ENCODE results near the gene LTBP1. TPM values are rescaled to one million over a fixed set of nuclear protein-coding genes. Genes with fewer than 3 reads are reported as not detected.
A peak's percentile ranks its signal among the peaks of the same experiment; 100 is the strongest.

The LTBP1 gene
- total and polyA plus RNA-seq, 4 donors: 5.8 to 57.6 (median 10.2) TPM

GRCh38 chr2:32997705-32998104 lies 51.0 kb downstream of the LTBP1 start:
- Histone ChIP-seq H3K9me3 (ENCODE audit: control insufficient read depth in 4 of 4, low read length in 3 of 4) (no peaks in the 10 kb centered on the region), H3K4me1 (ENCODE audit: control insufficient read depth in 4 of 4, insufficient read depth in 4 of 4, low read length in 3 of 4) (peaks cover 12 to 30% (median 26%) of the 10 kb centered on the region in 4 donors), H3K36me3 (ENCODE audit: control insufficient read depth in 4 of 4, insufficient read depth in 3 of 4, low read depth in 1 of 4, low read length in 3 of 4) (no peaks in the 10 kb centered on the region), H3K27me3 (ENCODE audit: control insufficient read depth in 4 of 4, insufficient read depth in 4 of 4, low read length in 3 of 4) (no peaks in the 10 kb centered on the region), H3K4me3 (ENCODE audit: low read depth in 1 of 3, low read length in 3 of 3) (no peak overlapping the region), H3K27ac (ENCODE audit: low read depth in 1 of 2, low read length in 2 of 2) (no peak overlapping the region), H3K9ac (ENCODE audit: low read depth in 1 of 2, low read length in 2 of 2) (no peak overlapping the region)
- DNase-seq (ENCODE audit: low spot score): no peak
- TF ChIP-seq RXRA (IDR thresholded peaks at IDR 0.05) (no peak), ATF3 (IDR thresholded peaks at IDR 0.05) (no peak), RAD21 (IDR thresholded peaks at IDR 0.05) (no peak), GABPA (IDR thresholded peaks at IDR 0.05 in 1 of 2, conservative IDR thresholded peaks at IDR 0.05 in 1 of 2) (no peak), ZBTB33 (IDR thresholded peaks at IDR 0.05) (no peak), NR2F2 (IDR thresholded peaks at IDR 0.05) (no peak), REST (IDR thresholded peaks at IDR 0.05) (no peak), FOXA2 (IDR thresholded peaks at IDR 0.05) (no peak), JUND (IDR thresholded peaks at IDR 0.05) (no peak), CTCF (IDR thresholded peaks at IDR 0.05; ENCODE audit: low read depth, low read length, missing input control) (no peak), EGR1 (IDR thresholded peaks at IDR 0.05; ENCODE audit: low read depth in 2 of 2) (no peak), FOXA1 (IDR thresholded peaks at IDR 0.05) (no peak), HNF4A (conservative IDR thresholded peaks at IDR 0.05) (no peak), HNF4G (IDR thresholded peaks at IDR 0.05) (no peak), SP1 (IDR thresholded peaks at IDR 0.05) (no peak)
- TF ChIP-seq, protein P1, sequence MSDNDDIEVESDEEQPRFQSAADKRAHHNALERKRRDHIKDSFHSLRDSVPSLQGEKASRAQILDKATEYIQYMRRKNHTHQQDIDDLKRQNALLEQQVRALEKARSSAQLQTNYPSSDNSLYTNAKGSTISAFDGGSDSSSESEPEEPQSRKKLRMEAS (IDR thresholded peaks at IDR 0.05): no peak
- WGBS: 94% methylated on average over 2 of the region's 2 CpGs

DNA sequence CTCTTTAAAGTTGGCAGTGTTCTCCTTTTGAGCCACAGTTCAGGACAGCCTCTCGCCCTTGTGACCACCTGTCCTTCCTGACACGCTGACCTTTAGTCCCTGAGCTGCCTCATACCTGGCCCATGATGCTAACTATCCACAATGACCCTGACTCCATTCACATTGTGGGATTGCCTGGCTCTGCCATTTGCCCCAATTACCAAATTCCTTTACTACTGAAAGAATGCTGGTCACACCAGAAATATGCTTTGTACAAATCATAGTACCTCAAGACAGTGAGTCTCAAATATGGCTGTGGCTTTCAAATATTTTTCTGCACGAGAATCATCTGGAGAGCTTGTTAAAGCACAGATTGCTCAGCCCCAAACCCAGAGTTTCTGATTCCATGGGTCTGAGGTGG lies 54.2 kb downstream of the LTBP1 start:
- Histone ChIP-seq H3K9ac (ENCODE audit: low read depth in 1 of 2, low read length in 2 of 2) (no peak overlapping the region), H3K27ac (ENCODE audit: low read depth in 1 of 2, low read length in 2 of 2) (peak overlapping the region; percentile 73 to 88), H3K36me3 (ENCODE audit: control insufficient read depth in 4 of 4, insufficient read depth in 3 of 4, low read depth in 1 of 4, low read length in 3 of 4) (no peaks in the 10 kb centered on the region), H3K4me1 (ENCODE audit: control insufficient read depth in 4 of 4, insufficient read depth in 4 of 4, low read length in 3 of 4) (peaks cover 19 to 57% (median 54%) of the 10 kb centered on the region in 4 donors), H3K27me3 (ENCODE audit: control insufficient read depth in 4 of 4, insufficient read depth in 4 of 4, low read length in 3 of 4) (no peaks in the 10 kb centered on the region), H3K9me3 (ENCODE audit: control insufficient read depth in 4 of 4, low read length in 3 of 4) (no peaks in the 10 kb centered on the region), H3K4me3 (ENCODE audit: low read depth in 1 of 3, low read length in 3 of 3) (no peak overlapping the region)
- DNase-seq (ENCODE audit: low spot score): no peak
- WGBS: 23% methylated on average over 3 of the region's 3 CpGs
- peak; percentile 17 for TF ChIP-seq FOXA2 (IDR thresholded peaks at IDR 0.05)
- TF ChIP-seq EGR1 (IDR thresholded peaks at IDR 0.05; ENCODE audit: low read depth in 2 of 2): no peak
- TF ChIP-seq HNF4A (conservative IDR thresholded peaks at IDR 0.05): peak; percentile 89 to 93
- TF ChIP-seq GABPA (IDR thresholded peaks at IDR 0.05 in 1 of 2, conservative IDR thresholded peaks at IDR 0.05 in 1 of 2): peak in 1 of 2 donors; percentile 36
- TF ChIP-seq CTCF (IDR thresholded peaks at IDR 0.05; ENCODE audit: low read depth, low read length, missing input control): no peak
- peak; percentile 93 for TF ChIP-seq SP1 (IDR thresholded peaks at IDR 0.05)
- TF ChIP-seq RXRA (IDR thresholded peaks at IDR 0.05): peak; percentile 92 to 97
- peak; percentile 56 for TF ChIP-seq ZBTB33 (IDR thresholded peaks at IDR 0.05)

Data from liver (tissue), 9 donors.